ENCODE results near the gene ATXN10.
"Not testable (repeated sequence)": the region's sequence is repeated elsewhere in the genome, so short reads cannot be mapped to it uniquely, and the experiment has no call there.

ATXN10 gene

GRCh38 chr22:45644714-45645113 lies 26.9 kb upstream of the ATXN10 start:
- DNase-seq (ENCODE audit: low read depth), result no peak

- DNase-seq (ENCODE audit: low read depth), result no peak
Measured at GRCh38 chr22:45645150-45645525, 26.5 kb upstream of the ATXN10 start.

GRCh38 chr22:45645526-45646414 lies 25.9 kb upstream of the ATXN10 start:
- DNase-seq (ENCODE audit: low read depth), result no peak

GRCh38 chr22:45647532-45648225 lies 24.0 kb upstream of the ATXN10 start:
- DNase-seq (ENCODE audit: low read depth), result no peak

- DNase-seq (ENCODE audit: low read depth), result no peak
Measured at GRCh38 chr22:45648301-45649117, 23.1 kb upstream of the ATXN10 start.

GRCh38 chr22:45649809-45650208 lies 21.8 kb upstream of the ATXN10 start:
- DNase-seq (ENCODE audit: low read depth), result no peak

- DNase-seq (ENCODE audit: low read depth), result no peak
Measured at GRCh38 chr22:45650721-45651120, 20.9 kb upstream of the ATXN10 start.

- no peak for DNase-seq (ENCODE audit: low read depth)
Measured at GRCh38 chr22:45651931-45652528, 19.6 kb upstream of the ATXN10 start.

- no peak for DNase-seq (ENCODE audit: low read depth)
Measured at GRCh38 chr22:45656577-45656976, 15.1 kb upstream of the ATXN10 start.

GRCh38 chr22:45657701-45658100 lies 13.9 kb upstream of the ATXN10 start:
- no peak for DNase-seq (ENCODE audit: low read depth)

GRCh38 chr22:45664136-45664646 lies 7.4 kb upstream of the ATXN10 start:
- no peak for DNase-seq (ENCODE audit: low read depth)

- DNase-seq (ENCODE audit: low read depth), result no peak
Measured at GRCh38 chr22:45667486-45667885, 4.1 kb upstream of the ATXN10 start.

GRCh38 chr22:45670363-45670762 lies 1.3 kb upstream of the ATXN10 start:
- DNase-seq (ENCODE audit: low read depth), result not testable (repeated sequence)

GRCh38 chr22:45670981-45671782 lies 452 bp upstream of the ATXN10 start:
- no peak for DNase-seq (ENCODE audit: low read depth)

- no peak for DNase-seq (ENCODE audit: low read depth)
Measured at GRCh38 chr22:45672564-45673481, 1.2 kb downstream of the ATXN10 start.

GRCh38 chr22:45673482-45674175 lies 2.0 kb downstream of the ATXN10 start:
- no peak for DNase-seq (ENCODE audit: low read depth)

- DNase-seq (ENCODE audit: low read depth), result no peak
Measured at GRCh38 chr22:45676024-45676423, 4.4 kb downstream of the ATXN10 start.

- DNase-seq (ENCODE audit: low read depth), result no peak
Measured at GRCh38 chr22:45677063-45677462, 5.4 kb downstream of the ATXN10 start.

All from HS-5 (cell line).